CD4-positive, alpha-beta T cell (primary cell): ENCODE measurements around the gene FAM187B. TPM values are rescaled to one million over a fixed set of nuclear protein-coding genes. Genes with fewer than 3 reads are reported as not detected.

ENCODE experiments used
- ATAC-seq: fragments of 200-7000 bp; cut with Tn5 transposase; one replicate; pipeline ENCODE4 v1.10.0; 2022; ENCODE audit warnings: mild to moderate bottlenecking; ENCODE audit not compliant: poor library complexity
- CTCF ChIA-PET: fragments of 350-600 bp; sonication (Branson Sonifier 250); formaldehyde crosslinking; loops from one replicate; lab custom pipeline; 2021; ENCODE audit warnings: antibody characterized with exemption, inconsistent platforms; lab: Charles Lee
- POLR2A ChIA-PET: fragments of 350-600 bp; sonication (Branson Sonifier 250); formaldehyde crosslinking; loops from one replicate; lab custom pipeline; 2021; ENCODE audit warnings: antibody characterized with exemption, inconsistent platforms; lab: Charles Lee
- DNase-seq, 14 experiments: peaks; one replicate each; pipeline ENCODE4 v3.0.0-alpha.2; 2013 to 2020; ENCODE audit warnings: mixed read lengths in 2 of 14
- H3K27ac ChIP-seq, 2 donors: one replicate each; pipeline versions ENCODE4 v1.5.1 to v1.7.0; 2013; ENCODE audit warnings: low read length in 2 of 2, low read depth in 1 of 2, mild to moderate bottlenecking in 1 of 2
- H3K27me3 ChIP-seq, 2 experiments: 1 replicate in 1 of 2; 2 replicates in 1 of 2; pipeline versions ENCODE4 v1.6.1 to v1.7.0; 2013; ENCODE audit warnings: low read length in 2 of 2, control low read depth in 1 of 2, mild to moderate bottlenecking in 1 of 2, moderate library complexity in 1 of 2; ENCODE audit not compliant: insufficient read depth in 2 of 2, control insufficient read depth in 1 of 2
- H3K36me3 ChIP-seq: one replicate; pipeline ENCODE4 v1.6.1; 2013; ENCODE audit warnings: low read length, control low read depth; ENCODE audit not compliant: insufficient read depth
- H3K4me1 ChIP-seq: one replicate; pipeline ENCODE4 v1.6.1; 2013; ENCODE audit warnings: low read length, control low read depth; ENCODE audit not compliant: insufficient read depth
- H3K4me3 ChIP-seq: one replicate; pipeline ENCODE4 v1.5.1; 2013; ENCODE audit warnings: mild to moderate bottlenecking, low read length, moderate library complexity
- H3K9me3 ChIP-seq, 2 experiments: 1 replicate in 1 of 2; 2 replicates in 1 of 2; pipeline versions ENCODE4 v1.6.1 to v1.7.0; 2013; ENCODE audit warnings: low read length in 2 of 2, mild to moderate bottlenecking in 2 of 2, control low read depth in 1 of 2, moderate library complexity in 1 of 2; ENCODE audit not compliant: control insufficient read depth in 1 of 2, insufficient read depth in 1 of 2
- H3K27ac Mint-ChIP-seq: one replicate; pipeline ENCODE4 v1.8.0; 2020; ENCODE audit warnings: mixed read lengths
- H3K27me3 Mint-ChIP-seq: one replicate; pipeline ENCODE4 v1.8.0; 2021; ENCODE audit warnings: mixed read lengths
- H3K36me3 Mint-ChIP-seq: one replicate; pipeline ENCODE4 v1.8.0; 2021; ENCODE audit warnings: low read depth, mixed read lengths
- H3K4me1 Mint-ChIP-seq: one replicate; pipeline ENCODE4 v1.8.0; 2021; ENCODE audit warnings: low read depth, mixed read lengths
- H3K4me3 Mint-ChIP-seq: one replicate; pipeline ENCODE4 v1.8.0; 2020; ENCODE audit warnings: mild to moderate bottlenecking, mixed read lengths
- H3K9me3 Mint-ChIP-seq: one replicate; pipeline ENCODE4 v1.8.0; 2020; ENCODE audit warnings: mixed read lengths
- CTCF ChIP-seq: fragments of 200-600 bp; IDR thresholded peaks from one replicate; pipeline ENCODE4 v1.8.0; 2022; ENCODE audit warnings: antibody characterized with exemption, mild to moderate bottlenecking
- intact Hi-C, 2 experiments: fragments of 100-400 bp; cut with DNase I in 1 of 2; cut with micrococcal nuclease in 1 of 2; formaldehyde crosslinking; loops; one replicate each; pipeline versions ENCODE4 v1.15.1 to v1.9.0; 2023 to 2025; cut with DNase I, micrococcal nuclease
- total RNA-seq, 174 experiments: library from RNA in 2 of 174; stranded (reverse) in 2 of 174; gene quantifications; one replicate each; pipeline ENCODE4 v1.2.3 and lab custom pipeline; 2021 to 2026

FAM187B gene
- total RNA-seq, 2 experiments from 2014 or later = not detected

- Histone ChIP-seq H3K4me1 (peaks cover 95% of the 10 kb centered on the region), H3K27me3 (no peaks in the 10 kb centered on the region), H3K36me3 (no peaks in the 10 kb centered on the region), H3K27ac (peak overlapping the region; percentile 95 to 96), H3K9me3 (peaks cover 0 to 12% of the 10 kb centered on the region in 2 experiments), H3K4me3 (no peak overlapping the region)
- Mint-ChIP-seq H3K27ac (peak overlapping the region; percentile 99), H3K27me3 (no peaks in the 10 kb centered on the region), H3K36me3 (peaks cover 4% of the 10 kb centered on the region), H3K9me3 (no peaks in the 10 kb centered on the region), H3K4me1 (peaks cover 83% of the 10 kb centered on the region), H3K4me3 (peak overlapping the region; percentile 76)
- DNase-seq (peak; percentile 76 to 97 (median 84)), ATAC-seq (peak; percentile 52)
- CTCF ChIA-PET = interaction anchor here (1.1 to 1.6 kb wide), 9 partner anchors 8 to 167 kb away, joined by 3 to 10 read pairs (median 4); partner anchors contain the start of gene FXYD5
- POLR2A ChIA-PET = interaction anchor here (0.6 to 4.4 kb wide), 36 partner anchors 8 to 692 kb away, joined by 3 to 56 read pairs (median 6); partner anchors contain the start of genes FXYD5, FXYD7, IGFLR1 and USF2
- intact Hi-C loops = loop anchor here in 1 of 2 experiments (2.0 to 10.0 kb wide), 5 partner anchors 53 to 209 kb away; partner anchors contain the start of genes FXYD5, FXYD7, GRAMD1A and USF2
- TF ChIP-seq CTCF = peak; percentile 20
Measured at GRCh38 chr19:35211545-35212230, 16.9 kb downstream of the FAM187B start.

GRCh38 chr19:35209646-35210045 is 18.9 kb downstream of the FAM187B start:
- DNase-seq (no peak), ATAC-seq (no peak)
- intact Hi-C loops = loop anchor here (2.0 to 10.0 kb wide), 7 partner anchors 38 to 212 kb away; partner anchors contain the start of genes FXYD5 (in 2 of the 2), GRAMD1A (in 1 of the 2), LSR (in 1 of the 2) and USF2 (in 1 of the 2)
- H3K27ac Mint-ChIP-seq = peak overlapping the region; percentile 99
- POLR2A ChIA-PET = interaction anchor here (2.5 to 4.4 kb wide), 2 partner anchors 28 to 67 kb away, joined by 10 to 38 read pairs; partner anchors contain the start of gene FXYD7
- no peak overlapping the region for H3K4me3 Mint-ChIP-seq
- Histone ChIP-seq H3K27me3 (no peaks in the 10 kb centered on the region), H3K4me1 (peaks cover 97% of the 10 kb centered on the region), H3K9me3 (peaks cover 0 to 10% of the 10 kb centered on the region in 2 experiments), H3K36me3 (no peaks in the 10 kb centered on the region), H3K27ac (peak overlapping the region; percentile 52 to 55), H3K4me3 (no peak overlapping the region)
- H3K4me1 Mint-ChIP-seq = peaks cover 83% of the 10 kb centered on the region
- H3K27me3 Mint-ChIP-seq = no peaks in the 10 kb centered on the region
- CTCF ChIA-PET = no interaction called here
- no peak for TF ChIP-seq CTCF
- no peaks in the 10 kb centered on the region for H3K9me3 Mint-ChIP-seq
- peaks cover 4% of the 10 kb centered on the region for H3K36me3 Mint-ChIP-seq

GRCh38 chr19:35208121-35208520 is 20.4 kb downstream of the FAM187B start:
- Mint-ChIP-seq H3K4me3 (no peak overlapping the region), H3K27me3 (no peaks in the 10 kb centered on the region), H3K4me1 (peaks cover 83% of the 10 kb centered on the region), H3K27ac (peak overlapping the region; percentile 98), H3K36me3 (peaks cover 4% of the 10 kb centered on the region), H3K9me3 (no peaks in the 10 kb centered on the region)
- POLR2A ChIA-PET = interaction anchor here (0.7 to 2.3 kb wide), 4 partner anchors 32 to 66 kb away, joined by 5 to 14 read pairs (median 6); partner anchors contain the start of genes FXYD5 and FXYD7
- intact Hi-C loops = loop anchor here in 1 of 2 experiments (5.0 kb wide), 3 partner anchors 39 to 211 kb away; partner anchors contain the start of genes FXYD5 and LSR
- ATAC-seq (no peak), DNase-seq (no peak)
- H3K4me1 ChIP-seq = peaks cover 97% of the 10 kb centered on the region
- H3K9me3 ChIP-seq = peaks cover 0 to 10% of the 10 kb centered on the region in 2 experiments
- peak overlapping the region; percentile 84 to 98 for H3K27ac ChIP-seq
- TF ChIP-seq CTCF = no peak
- CTCF ChIA-PET = interaction anchor here (0.9 to 1.8 kb wide), 4 partner anchors 21 to 67 kb away, joined by 3 to 6 read pairs (median 4); partner anchors contain the start of gene USF2
- H3K36me3 ChIP-seq = no peaks in the 10 kb centered on the region
- no peak overlapping the region for H3K4me3 ChIP-seq
- no peaks in the 10 kb centered on the region for H3K27me3 ChIP-seq
